Measurements from ENCODE around the gene PANX1. TPM values are rescaled to one million over a fixed set of nuclear protein-coding genes. Genes with fewer than 3 reads are reported as not detected.

PANX1 gene
- total RNA-seq, 1 experiment from 2014 or later = 26.1 TPM

DNA sequence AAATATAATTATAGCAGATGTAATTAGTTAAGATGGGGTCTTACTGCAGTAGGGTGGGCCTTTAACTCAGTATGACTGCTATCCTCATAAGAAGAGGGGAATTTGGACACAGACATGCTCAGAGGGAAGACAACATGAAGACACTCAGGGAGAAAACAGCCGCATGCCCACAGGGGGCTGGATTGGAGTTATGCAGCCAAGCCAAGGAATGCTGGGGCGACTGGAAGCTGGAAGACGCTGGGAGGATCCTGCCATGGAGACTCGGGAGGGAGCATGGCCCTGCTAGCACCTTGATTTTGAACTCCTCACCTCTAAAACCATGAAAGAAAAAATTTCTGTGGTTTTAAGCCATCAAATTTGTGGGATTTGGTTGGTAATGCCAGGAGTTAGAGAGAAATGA is 40.9 kb downstream of the PANX1 start:
- ChIA-PET CTCF (interaction anchor here (0.5 to 7.7 kb wide), 4 partner anchors 14 to 333 kb away, joined by 3 to 100 read pairs (median 4); no protein-coding TSS in a partner anchor), POLR2A (no interaction called here)
- no TSS peak for BruUV-seq (replicated peaks)
- Mint-ChIP-seq H3K27me3 (ENCODE audit: insufficient read depth, unreplicated experiment) (no peaks in the 10 kb centered on the region), H3K27ac (ENCODE audit: low read depth, unreplicated experiment) (no peak overlapping the region), H3K36me3 (ENCODE audit: insufficient read depth, unreplicated experiment) (no peaks in the 10 kb centered on the region), H3K4me3 (ENCODE audit: unreplicated experiment) (no peak overlapping the region), H3K4me1 (ENCODE audit: insufficient read depth, unreplicated experiment) (peaks cover 5% of the 10 kb centered on the region), H3K9me3 (ENCODE audit: unreplicated experiment) (no peaks in the 10 kb centered on the region)
- intact Hi-C loops (cut with micrococcal nuclease) = no loop called here
- TF ChIP-seq, protein P1, sequence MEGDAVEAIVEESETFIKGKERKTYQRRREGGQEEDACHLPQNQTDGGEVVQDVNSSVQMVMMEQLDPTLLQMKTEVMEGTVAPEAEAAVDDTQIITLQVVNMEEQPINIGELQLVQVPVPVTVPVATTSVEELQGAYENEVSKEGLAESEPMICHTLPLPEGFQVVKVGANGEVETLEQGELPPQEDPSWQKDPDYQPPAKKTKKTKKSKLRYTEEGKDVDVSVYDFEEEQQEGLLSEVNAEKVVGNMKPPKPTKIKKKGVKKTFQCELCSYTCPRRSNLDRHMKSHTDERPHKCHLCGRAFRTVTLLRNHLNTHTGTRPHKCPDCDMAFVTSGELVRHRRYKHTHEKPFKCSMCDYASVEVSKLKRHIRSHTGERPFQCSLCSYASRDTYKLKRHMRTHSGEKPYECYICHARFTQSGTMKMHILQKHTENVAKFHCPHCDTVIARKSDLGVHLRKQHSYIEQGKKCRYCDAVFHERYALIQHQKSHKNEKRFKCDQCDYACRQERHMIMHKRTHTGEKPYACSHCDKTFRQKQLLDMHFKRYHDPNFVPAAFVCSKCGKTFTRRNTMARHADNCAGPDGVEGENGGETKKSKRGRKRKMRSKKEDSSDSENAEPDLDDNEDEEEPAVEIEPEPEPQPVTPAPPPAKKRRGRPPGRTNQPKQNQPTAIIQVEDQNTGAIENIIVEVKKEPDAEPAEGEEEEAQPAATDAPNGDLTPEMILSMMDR (IDR thresholded peaks at IDR 0.05; ENCODE audit: unreplicated experiment) = no peak
- no peak for DNase-seq (ENCODE audit: unreplicated experiment)

DNA sequence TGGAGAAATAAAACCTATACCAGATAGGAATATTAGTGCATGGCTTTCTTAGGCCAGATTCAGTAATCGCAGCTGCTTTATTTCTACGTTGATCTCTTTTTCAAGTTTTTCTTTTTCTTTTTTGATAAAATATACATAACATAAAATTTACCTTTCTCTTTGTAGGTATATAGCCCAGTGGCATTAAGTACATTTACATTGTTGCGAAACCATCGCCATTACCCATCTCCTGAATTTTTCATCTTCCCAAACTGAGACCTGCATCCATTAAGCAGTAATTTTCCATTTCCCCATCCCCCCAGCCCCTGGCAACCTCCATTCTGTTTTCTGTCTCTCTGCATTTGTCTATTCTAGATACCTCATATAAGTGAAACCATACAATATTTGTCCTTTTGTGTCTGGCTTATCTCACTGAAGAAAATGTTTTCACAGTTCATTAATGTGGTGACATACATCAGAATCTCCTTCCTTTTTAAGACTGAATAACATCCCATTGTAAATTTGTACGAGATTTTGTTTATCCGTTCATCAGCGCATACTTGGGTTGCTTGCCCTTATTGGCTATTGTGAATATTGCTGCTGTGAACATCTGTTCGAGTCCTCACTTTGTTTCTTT is 41.4 kb downstream of the PANX1 start:
- CTCF ChIA-PET = interaction anchor here (0.6 to 7.7 kb wide), 3 partner anchors 13 to 26 kb away, joined by 3 to 100 read pairs (median 5); no protein-coding TSS in a partner anchor
- Mint-ChIP-seq H3K4me1 (ENCODE audit: insufficient read depth, unreplicated experiment) (peaks cover 5% of the 10 kb centered on the region), H3K36me3 (ENCODE audit: insufficient read depth, unreplicated experiment) (no peaks in the 10 kb centered on the region), H3K4me3 (ENCODE audit: unreplicated experiment) (no peak overlapping the region), H3K27me3 (ENCODE audit: insufficient read depth, unreplicated experiment) (no peaks in the 10 kb centered on the region), H3K9me3 (ENCODE audit: unreplicated experiment) (no peaks in the 10 kb centered on the region), H3K27ac (ENCODE audit: low read depth, unreplicated experiment) (no peak overlapping the region)
- POLR2A ChIA-PET = no interaction called here
- BruUV-seq (replicated peaks) = no TSS peak
- no peak for DNase-seq (ENCODE audit: unreplicated experiment)
- intact Hi-C loops (cut with micrococcal nuclease) = no loop called here
- TF ChIP-seq, protein P1 (IDR thresholded peaks at IDR 0.05; ENCODE audit: unreplicated experiment) = no peak

DNA sequence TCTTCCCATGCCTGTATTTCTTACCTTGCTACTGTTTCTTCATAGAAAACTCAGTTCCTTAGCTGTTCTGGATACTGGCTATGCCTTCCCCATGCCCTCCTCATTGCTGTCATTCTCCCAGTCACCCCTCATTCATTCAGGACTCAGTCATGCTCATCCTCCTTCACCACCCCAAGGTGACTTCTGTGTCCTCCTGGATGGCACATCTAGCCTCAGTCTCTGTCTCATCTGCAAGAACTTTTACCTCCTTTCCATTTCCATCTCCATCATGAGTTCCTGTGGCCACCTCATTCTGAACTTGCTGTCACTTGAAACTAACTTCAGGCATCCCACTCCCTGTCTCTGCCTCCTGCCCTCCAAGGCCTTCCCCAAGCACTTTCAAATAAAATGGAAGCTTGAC is 42.3 kb downstream of the PANX1 start:
- H3K27me3 Mint-ChIP-seq (ENCODE audit: insufficient read depth, unreplicated experiment) = no peaks in the 10 kb centered on the region
- POLR2A ChIA-PET = interaction anchor here (0.6 kb wide), 1 partner anchor 714 kb away, joined by 3 read pairs; no protein-coding TSS in a partner anchor
- BruUV-seq (replicated peaks) = no TSS peak
- TF ChIP-seq, protein P1 (IDR thresholded peaks at IDR 0.05; ENCODE audit: unreplicated experiment) = no peak
- H3K4me1 Mint-ChIP-seq (ENCODE audit: insufficient read depth, unreplicated experiment) = peaks cover 12% of the 10 kb centered on the region
- CTCF ChIA-PET = interaction anchor here (0.5 to 7.7 kb wide), 18 partner anchors 8 to 391 kb away, joined by 3 to 100 read pairs (median 3); partner anchors contain the start of gene PANX1
- intact Hi-C loops (cut with micrococcal nuclease) = no loop called here
- no peak for DNase-seq (ENCODE audit: unreplicated experiment)
- no peaks in the 10 kb centered on the region for H3K9me3 Mint-ChIP-seq (ENCODE audit: unreplicated experiment)
- no peaks in the 10 kb centered on the region for H3K36me3 Mint-ChIP-seq (ENCODE audit: insufficient read depth, unreplicated experiment)
- no peak overlapping the region for H3K4me3 Mint-ChIP-seq (ENCODE audit: unreplicated experiment)
- no peak overlapping the region for H3K27ac Mint-ChIP-seq (ENCODE audit: low read depth, unreplicated experiment)

DNA sequence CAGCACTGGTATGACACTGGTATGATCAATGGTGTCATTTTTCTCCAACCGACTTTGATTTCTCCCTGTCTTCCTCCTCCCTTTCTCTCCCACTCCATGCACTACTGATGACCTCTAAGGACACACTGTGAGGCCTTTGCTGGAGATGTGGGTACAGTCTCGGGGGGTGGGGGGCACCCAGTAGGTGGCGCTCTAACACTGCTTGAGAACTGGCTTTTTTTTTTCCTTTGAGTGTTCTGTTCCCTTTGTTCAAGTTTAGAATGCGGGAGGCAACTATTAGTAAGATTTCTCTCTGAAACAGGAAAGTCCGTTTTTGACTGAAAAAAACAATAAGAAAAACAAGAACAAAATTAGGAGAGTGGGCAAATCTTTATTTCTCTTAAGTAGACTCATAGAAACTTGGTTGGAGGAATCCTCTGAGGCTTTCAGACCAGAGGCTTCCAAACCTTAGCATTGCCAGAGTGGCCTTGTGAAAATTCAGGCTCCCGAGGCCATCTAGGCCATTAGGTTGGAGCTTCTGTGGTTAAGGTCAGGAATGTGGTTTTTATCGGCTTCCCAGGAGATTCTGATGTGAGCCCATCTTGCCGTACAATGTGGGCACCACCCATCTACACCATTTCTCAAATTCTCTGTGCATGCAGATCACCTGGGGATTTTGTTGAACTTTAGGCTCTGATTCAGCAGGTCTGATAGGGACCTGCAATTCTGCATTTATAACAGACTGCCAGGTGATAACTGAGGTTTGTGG is 43.2 kb downstream of the PANX1 start:
- H3K36me3 Mint-ChIP-seq (ENCODE audit: insufficient read depth, unreplicated experiment) = no peaks in the 10 kb centered on the region
- H3K4me1 Mint-ChIP-seq (ENCODE audit: insufficient read depth, unreplicated experiment) = peaks cover 12% of the 10 kb centered on the region

More for the DNA sequence above, 43.2 kb downstream of the PANX1 start:
- CTCF ChIA-PET = interaction anchor here (0.6 to 7.7 kb wide), 24 partner anchors 9 to 390 kb away, joined by 3 to 100 read pairs (median 4); partner anchors contain the start of gene PANX1
- peak; percentile 65 for DNase-seq (ENCODE audit: unreplicated experiment)
- Mint-ChIP-seq H3K27ac (ENCODE audit: low read depth, unreplicated experiment) (no peak overlapping the region), H3K9me3 (ENCODE audit: unreplicated experiment) (no peaks in the 10 kb centered on the region), H3K27me3 (ENCODE audit: insufficient read depth, unreplicated experiment) (no peaks in the 10 kb centered on the region), H3K4me3 (ENCODE audit: unreplicated experiment) (no peak overlapping the region)
- intact Hi-C loops (cut with micrococcal nuclease) = no loop called here
- TF ChIP-seq, protein P1 (IDR thresholded peaks at IDR 0.05; ENCODE audit: unreplicated experiment) = peak; percentile 79
- POLR2A ChIA-PET = interaction anchor here (0.6 kb wide), 2 partner anchors 421 to 713 kb away, joined by 3 to 4 read pairs; no protein-coding TSS in a partner anchor
- BruUV-seq (replicated peaks) = no TSS peak
